ENCODE data around the gene RPP38.

RPP38 gene
- total RNA-seq: 8.7 to 28.5 reads per million in 2 donors

- DNase-seq: peak; percentile 93
These were observed at the start of gene RPP38 for GRCh38 chr10:15097011-15097812. Gene RPP38, plus strand, starts transcription at chr10:15097355. Its CDS starts 5,960 bp downstream, at chr10:15103315.

GRCh38 chr10:15049533-15049932 is 47.6 kb upstream of the RPP38 start:
- no peak for DNase-seq

- no peak for DNase-seq
These were observed 45.0 kb upstream of the RPP38 start for GRCh38 chr10:15052121-15052520.

GRCh38 chr10:15053061-15053460 is 44.1 kb upstream of the RPP38 start:
- no peak for DNase-seq

GRCh38 chr10:15058689-15059088 is 38.5 kb upstream of the RPP38 start:
- DNase-seq: no peak

- no peak for DNase-seq
These were observed 37.2 kb upstream of the RPP38 start for GRCh38 chr10:15059914-15060313.

GRCh38 chr10:15060638-15061037 is 36.5 kb upstream of the RPP38 start:
- no peak for DNase-seq

GRCh38 chr10:15067154-15067553 is 30.0 kb upstream of the RPP38 start:
- DNase-seq: no peak

GRCh38 chr10:15068802-15069201 is 28.4 kb upstream of the RPP38 start:
- DNase-seq: no peak

- no peak for DNase-seq
These were observed 27.9 kb upstream of the RPP38 start for GRCh38 chr10:15069230-15069629.

- no peak for DNase-seq
These were observed 24.8 kb upstream of the RPP38 start for GRCh38 chr10:15072358-15072757.

GRCh38 chr10:15075421-15075820 is 21.7 kb upstream of the RPP38 start:
- no peak for DNase-seq

GRCh38 chr10:15083674-15084501 is 13.3 kb upstream of the RPP38 start:
- DNase-seq: no peak

GRCh38 chr10:15084502-15084922 is 12.6 kb upstream of the RPP38 start:
- DNase-seq: no peak

GRCh38 chr10:15088428-15089261 is 8.5 kb upstream of the RPP38 start, which contains the start of gene ACBD7:
Gene ACBD7, minus strand, starts transcription at chr10:15088776. Its CDS starts 48 bp downstream, at chr10:15088728.
- peak; percentile 73 for DNase-seq

GRCh38 chr10:15091418-15091817 is 5.7 kb upstream of the RPP38 start:
- DNase-seq: no peak

- DNase-seq: no peak
These were observed 4.2 kb upstream of the RPP38 start for GRCh38 chr10:15092855-15093408.

- DNase-seq: no peak
These were observed 519 bp upstream of the RPP38 start for GRCh38 chr10:15096661-15097010.

GRCh38 chr10:15099886-15100285 is 2.7 kb downstream of the RPP38 start:
- DNase-seq: no peak

GRCh38 chr10:15103513-15103912 is 6.4 kb downstream of the RPP38 start:
- DNase-seq: no peak

GRCh38 chr10:15106352-15107013 is 9.3 kb downstream of the RPP38 start:
- peak; percentile 61 for DNase-seq

- no peak for DNase-seq
These were observed 15.5 kb downstream of the RPP38 start for GRCh38 chr10:15112657-15113056.
